Prostate gland (tissue), 2 donors: ENCODE data around the gene ANKRD39. TPM values are rescaled to one million over a fixed set of nuclear protein-coding genes. Genes with fewer than 3 reads are reported as not detected.

Experiments
- DNase-seq: peaks from one replicate; pipeline ENCODE4 v3.0.0-alpha.2; 2019; ENCODE audit warnings: low spot score
- H3K27ac ChIP-seq, 2 donors: fragments of 200-600 bp; sonication (generic); 2 replicates each; pipeline ENCODE4 v1.5.1; 2017 to 2019
- H3K27me3 ChIP-seq: fragments of 200-600 bp; sonication (generic); replicated peaks from 2 replicates; pipeline ENCODE4 v1.5.1; 2019; ENCODE audit not compliant: insufficient read depth
- H3K36me3 ChIP-seq, 2 donors: fragments of 200-600 bp; sonication (generic); 1 replicate in 1 of 2; 2 replicates in 1 of 2; pipeline versions ENCODE4 v1.5.1 to v1.8.1; 2017 to 2019
- H3K4me1 ChIP-seq: fragments of 200-600 bp; sonication (generic); replicated peaks from 2 replicates; pipeline ENCODE4 v1.5.1; 2019
- H3K4me3 ChIP-seq, 2 donors: fragments of 200-600 bp; sonication (generic); 2 replicates each; pipeline ENCODE4 v1.5.1; 2017 to 2019
- H3K9me3 ChIP-seq: fragments of 200-600 bp; sonication (generic); 2 replicates; pipeline ENCODE4 v1.5.1; 2017
- CTCF ChIP-seq, 4 experiments: fragments of 200-600 bp in 2 of 4; fragments of 450-650 bp in 2 of 4; sonication (generic) in 2 of 4; IDR thresholded peaks; 1 replicate in 3 of 4; 2 replicates in 1 of 4; pipeline ENCODE4 v1.5.1; 2016 to 2019; ENCODE audit warnings: antibody characterized with exemption in 4 of 4, mild to moderate bottlenecking in 2 of 4, moderate library complexity in 2 of 4
- POLR2A ChIP-seq: fragments of 450-650 bp; IDR thresholded peaks from one replicate; pipeline ENCODE4 v1.6.1; 2016; ENCODE audit warnings: antibody characterized with exemption, mild to moderate bottlenecking
- POLR2AphosphoS5 ChIP-seq: sonication (generic); formaldehyde crosslinking; IDR thresholded peaks from one replicate; pipeline ENCODE4 v1.6.1; 2017; ENCODE audit warnings: antibody characterized with exemption
- WGBS: methylation state at CpG from one replicate; pipeline ENCODE4 v1.1.5; 2018; 5-methylcytosine and 5-hydroxymethylcytosine counted together
- intact Hi-C: fragments of 100-400 bp; cut with DNase I; formaldehyde crosslinking; loops from one replicate; pipeline ENCODE4 v1.14.2; 2022
- total RNA-seq, 2 donors: library from RNA; depleted of rRNA; stranded (reverse); fragments of >200 nt; gene quantifications; one replicate each; pipeline ENCODE4 v1.1.0, GENCODE V29; 2016

ANKRD39 gene
- total RNA-seq, 2 donors from 2014 or later: 21.2 to 38.7 TPM

GRCh38 chr2:96899413-96899741, 41.6 kb upstream of the ANKRD39 start:
- DNase-seq: no peak
- intact Hi-C loops: no loop called here
- Histone ChIP-seq H3K9me3 (no peaks in the 10 kb centered on the region), H3K4me1 (no peaks in the 10 kb centered on the region), H3K27me3 (no peaks in the 10 kb centered on the region), H3K27ac (no peak overlapping the region), H3K36me3 (no peaks in the 10 kb centered on the region), H3K4me3 (no peak overlapping the region)
- 82% methylated on average over 4 of the region's 4 CpGs for WGBS
- TF ChIP-seq CTCF (IDR thresholded peaks at IDR 0.05) (no peak), POLR2A (no peak), POLR2AphosphoS5 (no peak)

- Histone ChIP-seq H3K4me3 (no peak overlapping the region), H3K9me3 (no peaks in the 10 kb centered on the region), H3K27ac (no peak overlapping the region), H3K36me3 (no peaks in the 10 kb centered on the region), H3K4me1 (no peaks in the 10 kb centered on the region), H3K27me3 (no peaks in the 10 kb centered on the region)
- WGBS: 60% methylated on average over 11 of the region's 11 CpGs
- intact Hi-C loops: no loop called here
- TF ChIP-seq CTCF (IDR thresholded peaks at IDR 0.05) (no peak), POLR2A (no peak), POLR2AphosphoS5 (no peak)
- DNase-seq: no peak
Observed at GRCh38 chr2:96898641-96899412, 41.0 kb upstream of the ANKRD39 start.

- Histone ChIP-seq H3K27me3 (no peaks in the 10 kb centered on the region), H3K27ac (no peak overlapping the region), H3K4me1 (no peaks in the 10 kb centered on the region), H3K36me3 (no peaks in the 10 kb centered on the region), H3K9me3 (no peaks in the 10 kb centered on the region), H3K4me3 (no peak overlapping the region)
- TF ChIP-seq POLR2A (no peak), CTCF (IDR thresholded peaks at IDR 0.05) (no peak), POLR2AphosphoS5 (no peak)
- WGBS: 91% methylated on average over 8 of the region's 8 CpGs
- DNase-seq: no peak
- intact Hi-C loops: no loop called here
Observed at GRCh38 chr2:96898135-96898505, 40.3 kb upstream of the ANKRD39 start.

GRCh38 chr2:96897491-96898134, 39.8 kb upstream of the ANKRD39 start:
- no peaks in the 10 kb centered on the region for H3K36me3 ChIP-seq
- TF ChIP-seq POLR2AphosphoS5 (no peak), POLR2A (no peak), CTCF (IDR thresholded peaks at IDR 0.05) (no peak)

More at GRCh38 chr2:96897491-96898134, 39.8 kb upstream of the ANKRD39 start:
- DNase-seq: no peak
- Histone ChIP-seq H3K27me3 (no peaks in the 10 kb centered on the region), H3K4me3 (no peak overlapping the region), H3K27ac (no peak overlapping the region), H3K9me3 (no peaks in the 10 kb centered on the region), H3K4me1 (no peaks in the 10 kb centered on the region)
- 67% methylated on average over 11 of the region's 11 CpGs for WGBS
- intact Hi-C loops: no loop called here
